Muscle layer of colon (tissue), 2 donors: ENCODE results near the gene COMT.

ENCODE experiments used
- H3K27ac ChIP-seq: one replicate; pipeline ENCODE4 v1.7.0; 2013; ENCODE audit warnings: low read depth, mild to moderate bottlenecking, low read length, moderate library complexity
- H3K27me3 ChIP-seq, 2 donors: one replicate each; pipeline ENCODE4 v1.7.0; 2013; ENCODE audit warnings: low read length in 2 of 2, mild to moderate bottlenecking in 2 of 2; ENCODE audit not compliant: insufficient read depth in 2 of 2, control insufficient read depth in 1 of 2
- H3K36me3 ChIP-seq: one replicate; pipeline ENCODE4 v1.7.0; 2013; ENCODE audit warnings: mild to moderate bottlenecking, low read length; ENCODE audit not compliant: insufficient read depth
- H3K4me1 ChIP-seq: one replicate; pipeline ENCODE4 v1.7.0; 2013; ENCODE audit warnings: mild to moderate bottlenecking, low read length; ENCODE audit not compliant: insufficient read depth
- H3K4me3 ChIP-seq, 2 donors: one replicate each; pipeline ENCODE4 v1.7.0; 2013; ENCODE audit warnings: low read length in 2 of 2, low read depth in 1 of 2, mild to moderate bottlenecking in 1 of 2, moderate library complexity in 1 of 2
- H3K9ac ChIP-seq: one replicate; pipeline ENCODE4 v1.7.0; 2013; ENCODE audit warnings: low read length
- H3K9me3 ChIP-seq: one replicate; pipeline ENCODE4 v1.7.0; 2013; ENCODE audit warnings: mild to moderate bottlenecking, low read length
- donor health status: abdominal sarcoma.
- donor health status: Adenocarcinoma of cecum.

COMT gene

DNA sequence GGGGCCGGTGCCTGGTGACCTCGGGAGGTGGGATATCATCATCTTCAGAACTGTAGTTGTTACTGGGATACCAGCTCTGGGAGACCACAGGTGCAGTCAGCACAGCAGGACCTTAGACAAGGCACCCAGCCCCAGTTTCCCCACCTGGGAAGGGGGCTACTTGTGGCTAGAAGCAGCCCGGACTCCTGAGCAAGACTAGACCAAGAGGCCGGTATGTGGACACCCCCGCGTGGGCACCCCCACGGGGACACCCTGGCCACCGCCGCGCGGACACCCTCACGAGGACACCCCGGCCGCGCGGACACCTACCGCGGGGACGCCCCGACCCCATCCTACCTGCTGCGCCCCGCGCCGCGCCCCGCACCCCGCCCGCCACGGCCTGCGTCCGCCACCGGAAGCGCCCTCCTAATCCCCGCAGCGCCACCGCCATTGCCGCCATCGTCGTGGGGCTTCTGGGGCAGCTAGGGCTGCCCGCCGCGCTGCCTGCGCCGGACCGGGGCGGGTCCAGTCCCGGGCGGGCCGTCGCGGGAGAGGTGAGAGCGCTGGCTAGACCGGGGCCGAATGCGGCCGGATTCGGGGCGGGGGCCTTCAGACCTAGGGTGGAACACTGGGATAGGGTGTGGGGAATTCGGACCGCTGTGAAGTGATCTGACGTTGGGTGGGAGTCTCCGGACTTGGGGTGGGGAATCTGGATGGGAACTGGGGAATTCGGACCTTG is at the start of gene COMT, which contains the start of gene TXNRD2:
COMT (plus strand) TSS at position 408 of the 718 bp plus-strand sequence. CDS start 20,755 bp downstream, outside the sequence.
TXNRD2 (minus strand) TSS at position 454 of the 718 bp plus-strand sequence; CDS start at position 439, 15 bp downstream.
- Histone ChIP-seq H3K4me1 (peaks cover 27% of the 10 kb centered on the region), H3K27me3 (no peaks in the 10 kb centered on the region), H3K9ac (peak within 1 kb of the TSS; percentile 93), H3K27ac (peak within 1 kb of the TSS; percentile 79), H3K36me3 (no peaks in the 10 kb centered on the region), H3K4me3 (peak within 1 kb of the TSS; percentile 61 to 96), H3K9me3 (no peaks in the 10 kb centered on the region)

DNA sequence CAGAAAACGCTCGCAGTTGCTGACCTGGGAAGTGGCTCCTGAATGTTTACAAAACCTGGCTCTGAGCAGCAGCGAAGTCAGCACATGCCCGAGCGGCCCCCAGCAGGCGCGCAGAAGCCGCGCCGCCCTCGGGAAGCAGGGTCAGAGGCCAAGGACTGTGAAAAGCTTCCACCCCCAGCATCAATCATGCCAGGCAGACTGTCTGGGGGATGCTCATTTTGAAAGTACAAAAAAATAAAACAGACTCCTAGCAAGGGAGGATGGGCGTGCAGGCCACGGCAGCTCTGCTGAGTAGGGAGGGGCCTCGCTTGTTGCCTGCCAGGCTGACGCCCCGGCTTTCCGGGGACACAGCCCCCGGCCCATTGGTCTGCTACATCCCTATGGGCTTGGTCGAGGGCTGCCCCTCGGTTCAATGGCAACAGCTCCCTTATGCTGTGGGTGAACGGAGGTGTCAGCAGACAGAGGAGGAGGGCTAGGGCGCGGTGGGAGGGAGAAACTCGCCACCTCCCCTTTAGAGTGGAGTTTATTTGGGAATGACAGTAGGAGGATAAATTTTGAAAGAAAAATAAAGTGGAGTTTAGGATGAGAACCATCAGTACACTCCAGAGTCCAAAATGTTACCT is 49.2 kb upstream of the COMT start:
- H3K9ac ChIP-seq = no peak overlapping the region

DNA sequence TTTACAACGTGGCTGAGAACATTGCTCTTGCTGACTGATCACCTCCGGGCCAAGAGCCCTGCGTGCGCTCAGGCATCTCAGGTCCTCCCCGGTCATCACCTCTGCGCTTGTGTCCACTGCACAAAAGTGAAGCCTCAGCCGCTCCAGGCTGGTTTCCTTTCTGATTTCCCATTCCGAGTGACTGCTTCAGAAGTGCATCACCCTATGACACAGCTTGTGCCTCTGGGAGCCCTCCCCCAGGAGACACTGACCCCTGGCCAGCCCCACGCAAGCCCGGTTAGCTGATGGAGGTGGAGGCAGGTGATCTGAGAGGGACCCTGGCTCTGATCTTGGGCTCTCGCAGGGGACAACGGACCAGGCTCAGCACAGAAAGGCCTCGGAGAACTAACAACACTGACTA is 48.6 kb upstream of the COMT start:
- H3K27me3 ChIP-seq = no peaks in the 10 kb centered on the region
- H3K27ac ChIP-seq = no peak overlapping the region
- no peaks in the 10 kb centered on the region for H3K4me1 ChIP-seq
- no peaks in the 10 kb centered on the region for H3K9me3 ChIP-seq
- no peak overlapping the region for H3K4me3 ChIP-seq
- no peak overlapping the region for H3K9ac ChIP-seq
- H3K36me3 ChIP-seq = peaks cover 19% of the 10 kb centered on the region

More for the DNA sequence above, 49.2 kb upstream of the COMT start:
- H3K27ac ChIP-seq = no peak overlapping the region
- H3K36me3 ChIP-seq = peaks cover 13% of the 10 kb centered on the region
- no peaks in the 10 kb centered on the region for H3K9me3 ChIP-seq
- no peaks in the 10 kb centered on the region for H3K27me3 ChIP-seq
- no peaks in the 10 kb centered on the region for H3K4me1 ChIP-seq
- no peak overlapping the region for H3K4me3 ChIP-seq

DNA sequence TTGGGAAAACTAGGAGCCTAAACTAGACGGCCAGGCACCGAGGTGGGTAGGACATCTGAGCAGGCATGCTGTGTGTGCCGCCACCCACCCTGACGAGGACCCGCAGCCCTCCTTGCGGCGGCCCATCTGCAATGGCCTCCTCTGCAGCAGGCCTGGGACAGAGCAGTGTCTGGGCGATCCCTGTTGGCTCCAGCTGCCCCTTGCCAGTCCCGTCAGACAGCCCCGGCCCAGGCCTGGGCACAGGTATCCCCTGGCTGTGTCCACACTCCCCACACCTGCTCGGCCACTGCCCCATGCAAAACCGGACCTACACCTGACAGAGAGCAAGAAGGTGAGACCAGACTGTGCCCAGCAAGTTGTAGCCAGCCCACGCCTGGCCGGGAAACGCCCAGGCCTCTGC is 48.2 kb upstream of the COMT start:
- no peaks in the 10 kb centered on the region for H3K9me3 ChIP-seq
- peaks cover 22% of the 10 kb centered on the region for H3K36me3 ChIP-seq
- no peak overlapping the region for H3K4me3 ChIP-seq
- no peak overlapping the region for H3K27ac ChIP-seq
- no peaks in the 10 kb centered on the region for H3K4me1 ChIP-seq
- no peak overlapping the region for H3K9ac ChIP-seq
- H3K27me3 ChIP-seq = no peaks in the 10 kb centered on the region

DNA sequence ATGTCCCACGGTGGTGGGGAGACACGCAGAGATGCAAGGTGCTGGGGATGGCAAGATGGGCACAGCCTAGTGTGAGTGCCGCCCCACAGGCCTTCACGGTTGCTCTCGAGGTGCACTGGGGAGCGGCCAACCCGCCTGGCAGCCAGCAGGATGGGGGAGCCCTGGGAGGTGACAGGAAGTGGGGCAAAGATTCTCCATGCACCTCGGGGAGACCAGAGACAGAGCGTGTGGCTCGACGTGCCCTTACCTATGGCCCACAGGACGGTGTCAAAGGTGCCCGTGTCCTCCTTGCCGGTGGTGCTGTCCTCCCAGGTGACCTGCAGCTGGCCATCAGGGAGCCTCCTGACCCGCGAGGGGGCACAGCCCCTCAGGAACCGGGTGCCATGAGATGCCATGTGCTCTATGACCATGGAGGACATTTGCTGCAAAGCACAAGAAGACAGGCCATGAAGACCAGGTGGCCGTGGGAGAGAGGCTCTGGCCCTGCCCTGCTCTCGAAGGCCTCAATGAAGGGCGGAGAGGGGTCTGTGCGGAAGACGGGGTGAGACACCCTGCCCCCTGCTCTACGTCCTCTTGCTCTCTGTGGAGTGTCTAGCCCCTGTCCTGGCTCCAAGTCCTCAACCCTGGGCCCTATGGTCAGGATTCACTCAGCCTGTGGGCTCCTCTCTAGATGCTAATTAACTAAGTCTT is 46.3 kb upstream of the COMT start:
- H3K9ac ChIP-seq = no peak overlapping the region
- H3K9me3 ChIP-seq = no peaks in the 10 kb centered on the region
- no peak overlapping the region for H3K27ac ChIP-seq
- peaks cover 26% of the 10 kb centered on the region for H3K36me3 ChIP-seq
- no peaks in the 10 kb centered on the region for H3K27me3 ChIP-seq
- no peak overlapping the region for H3K4me3 ChIP-seq
- no peaks in the 10 kb centered on the region for H3K4me1 ChIP-seq

DNA sequence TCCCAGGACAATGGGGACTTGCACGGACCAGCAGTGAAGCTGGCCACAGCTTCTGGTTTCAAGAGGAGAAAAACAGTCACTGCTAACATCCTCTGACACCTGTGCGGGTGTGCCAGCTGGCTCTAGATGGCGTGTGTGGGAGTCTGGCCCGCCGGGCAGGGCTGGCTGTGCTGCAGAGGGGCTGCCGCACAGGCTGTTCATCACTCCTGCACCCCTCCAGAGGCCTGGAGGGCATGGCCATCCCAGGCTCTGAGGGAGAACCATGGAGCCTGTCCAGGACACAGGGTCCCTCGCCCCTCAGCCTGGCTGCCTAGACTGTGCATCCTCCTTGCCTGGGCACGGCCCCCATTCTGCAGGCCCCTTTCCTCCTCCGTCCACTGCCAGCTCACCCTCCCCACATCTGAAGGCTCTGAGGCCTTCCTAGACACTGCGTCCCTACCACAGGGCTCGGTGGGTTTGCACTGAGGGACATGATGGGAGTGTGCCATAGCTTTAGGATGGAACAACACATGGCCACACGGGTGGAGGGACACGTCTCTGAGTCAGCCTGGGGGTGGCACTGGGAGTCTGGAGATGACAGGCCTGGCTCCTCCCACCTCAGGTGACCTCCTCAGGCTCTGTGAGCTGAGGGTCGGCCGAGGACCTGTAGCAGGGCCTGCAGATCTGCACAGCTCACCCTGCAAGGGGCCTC is 44.8 kb upstream of the COMT start:
- H3K9ac ChIP-seq = no peak overlapping the region

DNA sequence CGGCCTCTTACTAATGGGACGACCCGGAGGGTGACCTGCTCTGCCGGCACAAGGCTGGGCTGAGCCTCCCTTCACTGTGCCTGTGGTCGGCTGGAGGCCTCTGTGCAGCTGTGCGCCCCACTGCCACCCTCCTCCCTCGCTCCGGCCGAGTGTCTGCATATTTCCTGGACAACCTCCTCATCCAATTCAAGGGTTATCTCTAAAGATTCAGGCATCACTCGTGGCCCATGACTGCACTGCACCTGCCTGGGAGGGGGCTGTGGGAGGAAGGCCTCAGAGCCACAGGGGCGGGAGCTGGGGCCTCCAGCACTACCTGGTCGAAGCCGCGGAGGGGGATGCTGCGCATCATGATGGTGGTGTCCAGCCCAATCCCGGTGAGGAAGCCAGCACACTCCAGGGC is 43.8 kb upstream of the COMT start:
- H3K27me3 ChIP-seq = no peaks in the 10 kb centered on the region
- peaks cover 26% of the 10 kb centered on the region for H3K36me3 ChIP-seq
- no peaks in the 10 kb centered on the region for H3K9me3 ChIP-seq
- H3K4me3 ChIP-seq = no peak overlapping the region
- no peak overlapping the region for H3K9ac ChIP-seq
- no peak overlapping the region for H3K27ac ChIP-seq
- no peaks in the 10 kb centered on the region for H3K4me1 ChIP-seq

More for the DNA sequence above, 44.8 kb upstream of the COMT start:
- Histone ChIP-seq H3K9me3 (no peaks in the 10 kb centered on the region), H3K4me1 (no peaks in the 10 kb centered on the region), H3K36me3 (peaks cover 26% of the 10 kb centered on the region), H3K27me3 (no peaks in the 10 kb centered on the region), H3K4me3 (no peak overlapping the region), H3K27ac (no peak overlapping the region)

DNA sequence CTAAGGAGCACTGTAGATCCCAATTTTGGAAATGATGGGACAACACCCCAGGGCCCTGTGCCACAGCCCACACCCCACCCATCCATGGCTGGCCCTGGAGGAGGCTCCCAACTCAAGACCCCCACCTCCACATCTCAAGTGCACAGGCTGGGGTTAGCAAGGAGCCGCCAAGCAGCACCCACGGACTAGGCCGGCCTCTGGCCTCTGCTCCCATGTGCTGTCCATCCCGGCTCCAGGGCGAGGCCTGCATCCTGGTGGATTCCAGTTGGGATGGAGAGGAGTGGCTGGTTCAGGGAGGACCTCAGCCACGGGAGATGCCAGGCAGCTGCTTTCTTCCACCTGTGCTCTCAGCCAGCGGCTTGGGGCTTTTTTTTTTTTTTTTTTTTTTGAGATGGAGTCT is 43.4 kb upstream of the COMT start:
- Histone ChIP-seq H3K27ac (no peak overlapping the region), H3K9me3 (no peaks in the 10 kb centered on the region), H3K36me3 (peaks cover 26% of the 10 kb centered on the region), H3K4me1 (no peaks in the 10 kb centered on the region), H3K4me3 (no peak overlapping the region), H3K27me3 (no peaks in the 10 kb centered on the region), H3K9ac (no peak overlapping the region)

DNA sequence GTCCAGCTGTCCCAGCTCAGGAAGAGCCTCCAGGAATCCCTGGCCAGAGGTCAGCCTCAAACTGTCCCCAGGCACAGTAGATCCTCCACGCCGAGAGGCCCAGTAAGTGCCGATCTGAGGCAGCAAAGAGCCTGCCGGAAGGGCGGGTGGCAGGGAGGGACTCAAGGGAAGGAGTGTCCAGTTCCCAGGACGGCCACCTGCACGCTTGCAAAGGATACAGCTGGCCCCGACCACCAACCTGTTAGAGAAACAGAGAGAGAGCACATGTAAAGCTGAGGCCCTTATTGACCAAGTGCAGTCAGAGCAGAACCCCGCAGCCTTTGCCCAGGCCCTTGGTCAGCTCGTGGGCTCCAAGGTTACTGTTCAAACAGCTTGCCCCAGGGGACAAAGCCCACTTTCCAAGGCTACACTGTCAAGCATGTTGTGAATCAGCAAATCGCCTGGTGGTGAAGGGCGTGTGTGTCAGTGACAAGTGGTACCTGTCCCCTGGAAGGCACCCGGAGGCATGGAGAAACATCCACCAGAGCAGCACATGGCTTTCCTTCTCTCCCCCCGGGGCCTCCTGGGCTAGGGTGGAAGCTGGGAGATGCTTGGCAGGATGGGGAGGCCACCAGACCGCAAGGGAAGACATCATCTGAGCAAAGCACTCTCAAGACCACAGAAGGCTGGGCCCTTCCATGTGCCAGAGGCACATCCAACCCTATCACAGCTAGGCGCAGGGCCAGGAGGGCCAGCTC is 42.6 kb upstream of the COMT start:
- Histone ChIP-seq H3K4me3 (no peak overlapping the region), H3K27ac (no peak overlapping the region), H3K4me1 (no peaks in the 10 kb centered on the region), H3K9ac (no peak overlapping the region), H3K9me3 (no peaks in the 10 kb centered on the region), H3K27me3 (no peaks in the 10 kb centered on the region), H3K36me3 (peaks cover 26% of the 10 kb centered on the region)

DNA sequence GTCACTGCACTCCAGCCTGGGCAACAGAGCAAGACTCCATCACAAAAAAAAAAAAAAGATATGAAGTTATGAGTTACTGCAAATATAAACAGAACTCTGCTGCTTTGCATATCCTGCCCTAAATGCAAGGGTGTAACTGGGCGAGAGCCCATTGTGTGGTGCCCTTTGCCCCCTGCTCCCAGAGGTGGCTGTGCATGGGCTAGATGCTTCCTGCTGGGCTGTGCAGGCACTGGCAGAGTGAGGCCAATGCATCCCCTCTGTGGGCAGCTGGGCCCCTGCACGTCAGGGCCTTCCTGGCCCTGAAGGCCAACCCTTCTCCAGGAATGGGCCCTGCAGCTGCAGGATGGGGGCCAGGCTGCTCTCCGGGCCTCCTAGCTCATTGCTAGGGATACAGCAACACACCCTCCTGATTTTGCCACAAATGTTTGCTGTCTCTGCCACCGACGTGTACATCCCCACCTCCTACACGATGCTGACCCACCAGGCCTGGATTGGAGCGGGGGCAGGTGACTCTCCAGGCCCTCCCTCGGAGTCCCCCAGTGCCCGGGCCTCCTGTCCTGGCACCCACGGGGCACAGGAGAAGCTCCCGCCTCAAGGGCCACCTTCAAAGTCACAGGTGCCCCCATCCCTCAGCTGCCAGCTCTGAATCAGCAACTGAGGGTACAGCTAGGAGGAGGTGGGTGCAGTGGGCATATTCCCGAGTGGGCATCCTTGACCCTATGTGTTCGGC is 40.7 kb upstream of the COMT start:
- no peaks in the 10 kb centered on the region for H3K27me3 ChIP-seq
- peaks cover 19% of the 10 kb centered on the region for H3K36me3 ChIP-seq
- no peaks in the 10 kb centered on the region for H3K4me1 ChIP-seq
- no peaks in the 10 kb centered on the region for H3K9me3 ChIP-seq
- no peak overlapping the region for H3K4me3 ChIP-seq
- no peak overlapping the region for H3K27ac ChIP-seq
- H3K9ac ChIP-seq = no peak overlapping the region
